ENCODE results near the gene NEDD4L.

- TF ChIP-seq EZH2 (IDR thresholded peaks at IDR 0.05; ENCODE audit: low read depth) (no peak), CTCF (conservative IDR thresholded peaks at IDR 0.05) (no peak)
These were observed 188.6 kb downstream of the NEDD4L start for GRCh38 chr18:58232668-58233067.

Measured in PC-9 (cell line).